ENCODE results near the gene SLC39A5.
"Not testable (repeated sequence)": the region's sequence is repeated elsewhere in the genome, so short reads cannot be mapped to it uniquely, and the experiment has no call there.

The SLC39A5 gene

DNA sequence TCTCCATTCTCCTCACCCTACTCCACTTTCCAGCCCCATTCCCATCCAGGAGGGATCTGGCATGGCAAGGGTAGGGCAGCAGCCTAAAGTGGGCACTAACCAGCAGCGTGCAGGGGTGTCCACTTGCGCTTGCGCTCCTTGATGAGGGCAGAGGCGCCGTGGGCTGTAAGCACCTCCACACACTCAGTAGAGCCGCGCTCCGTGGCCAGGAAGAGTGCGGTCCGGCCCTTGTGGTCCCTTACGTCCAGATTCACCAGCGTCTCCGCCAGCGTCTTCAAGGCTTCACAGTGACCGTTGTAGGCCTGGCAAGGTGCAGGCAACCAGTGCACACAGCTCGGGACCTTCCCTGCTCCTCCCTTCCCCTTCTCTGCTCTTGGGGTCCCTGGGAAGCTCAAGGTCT, 18.1 kb downstream of the SLC39A5 start:
- DNase-seq (ENCODE audit: low spot score) = no peak

GRCh38 chr12:56248711-56249110, 18.9 kb downstream of the SLC39A5 start:
- DNase-seq (ENCODE audit: low spot score) = no peak

- DNase-seq (ENCODE audit: low spot score) = no peak
These were observed 22.8 kb downstream of the SLC39A5 start for GRCh38 chr12:56252649-56253048.

- DNase-seq (ENCODE audit: low spot score) = no peak
These were observed 23.2 kb downstream of the SLC39A5 start for GRCh38 chr12:56253091-56253490.

GRCh38 chr12:56255671-56256070, 25.8 kb downstream of the SLC39A5 start:
- no peak for DNase-seq (ENCODE audit: low spot score)

- no peak for DNase-seq (ENCODE audit: low spot score)
These were observed 26.6 kb downstream of the SLC39A5 start for GRCh38 chr12:56256326-56256960.

- DNase-seq (ENCODE audit: low spot score) = no peak
These were observed 27.2 kb downstream of the SLC39A5 start for GRCh38 chr12:56257071-56257470.

DNA sequence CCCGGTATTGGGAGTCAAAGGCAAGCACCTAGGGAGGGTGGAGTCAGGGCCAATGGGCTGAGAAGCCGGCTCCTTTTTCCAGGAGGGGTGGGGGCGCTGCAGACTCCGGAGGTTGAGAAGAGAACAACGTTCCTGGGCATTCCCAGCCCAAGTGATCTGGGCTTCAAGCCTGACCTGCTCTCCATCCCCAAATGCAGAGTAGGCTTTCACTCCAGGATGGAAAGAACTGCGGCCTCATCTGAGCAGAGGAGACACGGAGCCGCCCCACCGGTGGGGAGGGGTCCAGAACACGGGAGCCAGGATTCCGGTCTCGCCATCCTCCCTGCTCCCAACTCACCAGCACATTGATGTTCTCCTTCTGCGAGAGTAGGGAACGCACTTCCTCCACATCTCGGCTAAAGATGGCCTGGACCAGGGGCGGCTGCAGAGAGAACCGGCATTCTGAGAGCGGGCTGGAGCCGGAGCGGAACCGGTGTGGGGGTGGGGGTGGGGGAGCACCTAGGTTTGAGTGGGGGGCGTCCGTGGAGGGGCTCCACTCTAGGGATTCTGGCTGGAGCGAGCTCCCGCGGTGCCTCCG, 27.7 kb downstream of the SLC39A5 start:
- DNase-seq (ENCODE audit: low spot score) = no peak

DNA sequence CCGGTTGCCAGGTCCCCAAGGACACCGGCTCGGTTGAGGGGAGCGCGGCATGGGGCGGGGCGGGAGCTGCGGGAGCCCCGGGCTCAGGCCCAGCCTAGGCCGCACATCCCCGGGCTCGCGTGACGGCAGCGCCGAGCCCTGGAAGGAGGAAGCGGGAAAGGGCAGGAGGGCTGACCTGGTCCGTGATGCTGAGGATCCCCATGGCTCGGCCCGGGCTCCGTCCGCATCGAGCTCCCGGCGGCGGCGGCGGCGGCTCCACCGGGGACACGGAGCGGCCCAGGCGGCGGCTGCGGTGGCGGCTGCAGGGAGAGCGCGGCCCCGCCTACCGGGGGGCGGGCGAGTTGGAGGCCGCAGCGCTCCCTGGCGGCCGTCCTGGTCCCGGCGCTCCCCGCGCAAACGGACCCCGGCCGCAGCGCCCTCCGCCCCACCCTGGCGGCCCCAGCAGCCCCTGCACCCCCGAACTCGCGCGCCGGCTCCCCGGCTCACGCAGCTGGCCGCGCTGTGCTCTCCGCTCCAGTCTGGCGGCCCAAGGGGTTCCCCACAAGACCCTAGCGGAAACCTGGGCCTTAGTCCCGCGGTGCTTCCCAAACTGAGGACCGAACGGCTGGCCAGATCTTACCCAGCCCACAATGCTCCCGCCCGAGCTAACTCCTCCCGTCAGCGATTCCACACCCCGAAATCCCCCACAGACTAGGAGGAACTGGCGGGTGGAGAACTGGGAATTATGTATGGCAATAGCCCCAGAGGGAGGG, 28.4 kb downstream of the SLC39A5 start, which contains the start of gene ANKRD52:
ANKRD52 (minus strand) TSS at position 317 of the 752 bp plus-strand sequence; CDS start at position 202, 115 bp downstream.
- peak; percentile 94 for DNase-seq (ENCODE audit: low spot score)

DNA sequence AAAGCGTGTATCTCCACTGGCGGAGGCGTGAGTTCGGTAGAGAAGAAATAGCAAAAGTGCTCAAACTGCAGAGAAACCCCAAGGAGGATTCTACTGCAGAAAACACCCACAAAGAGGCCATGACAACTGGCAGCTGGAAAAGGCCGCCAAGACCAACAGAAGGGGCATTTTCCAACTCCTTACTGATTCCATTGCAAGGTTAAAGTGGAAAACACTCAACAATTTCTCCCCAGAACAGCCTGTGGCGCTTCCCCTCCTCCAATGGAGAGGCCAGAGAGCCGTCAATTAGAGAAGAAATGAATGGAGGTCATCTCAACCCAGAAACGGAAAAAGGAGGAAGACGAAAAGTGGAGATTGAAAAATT, 29.0 kb downstream of the SLC39A5 start:
- no peak for DNase-seq (ENCODE audit: low spot score)

GRCh38 chr12:56260380-56260779, 30.5 kb downstream of the SLC39A5 start:
- DNase-seq (ENCODE audit: low spot score) = no peak

- no peak for DNase-seq (ENCODE audit: low spot score)
These were observed 31.1 kb downstream of the SLC39A5 start for GRCh38 chr12:56260921-56261320.

- no peak for DNase-seq (ENCODE audit: low spot score)
These were observed 31.8 kb downstream of the SLC39A5 start for GRCh38 chr12:56261503-56262232.

GRCh38 chr12:56262955-56263354, 33.1 kb downstream of the SLC39A5 start:
- not testable (repeated sequence) for DNase-seq (ENCODE audit: low spot score)

- DNase-seq (ENCODE audit: low spot score) = not testable (repeated sequence)
These were observed 36.3 kb downstream of the SLC39A5 start for GRCh38 chr12:56266068-56266692.

GRCh38 chr12:56266693-56267442, 37.0 kb downstream of the SLC39A5 start, which contains the start of gene COQ10A:
Gene COQ10A (plus strand): TSS chr12:56266942. CDS start chr12:56267119, 177 bp downstream.
- DNase-seq (ENCODE audit: low spot score) = peak; percentile 97

DNA sequence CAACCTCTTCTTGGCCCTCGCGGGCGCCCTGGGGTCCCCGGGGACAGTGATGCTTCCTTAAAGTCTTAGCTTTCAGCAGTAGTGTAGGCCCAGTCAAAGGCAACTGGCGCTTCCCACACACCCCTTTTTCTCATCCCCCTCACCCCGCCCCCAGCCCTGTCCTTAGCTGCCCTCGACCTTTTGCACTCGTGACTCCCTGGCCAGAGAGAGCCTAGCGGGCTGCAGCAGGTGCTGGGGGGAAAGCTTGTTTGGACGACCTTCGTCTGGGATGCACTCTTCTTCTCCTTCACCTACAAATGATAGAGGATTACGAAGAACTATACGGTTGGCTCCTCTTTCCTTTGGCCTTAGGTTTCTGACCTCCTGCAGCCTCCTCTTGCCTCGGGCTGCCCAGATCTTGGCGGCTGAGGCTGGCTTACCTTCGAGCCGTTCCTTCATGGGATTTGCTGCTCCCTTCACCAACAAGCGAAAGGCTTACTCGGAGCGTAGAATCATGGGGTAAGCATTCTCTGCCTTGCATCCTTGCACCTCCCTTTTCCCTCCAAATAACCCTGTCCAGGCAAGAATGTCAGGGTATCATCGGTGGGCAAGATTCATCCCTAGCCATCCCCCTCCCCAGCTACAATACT, 37.7 kb downstream of the SLC39A5 start:
- DNase-seq (ENCODE audit: low spot score) = no peak

- peak; percentile 26 for DNase-seq (ENCODE audit: low spot score)
These were observed 41.2 kb downstream of the SLC39A5 start for GRCh38 chr12:56271031-56271430.

DNA sequence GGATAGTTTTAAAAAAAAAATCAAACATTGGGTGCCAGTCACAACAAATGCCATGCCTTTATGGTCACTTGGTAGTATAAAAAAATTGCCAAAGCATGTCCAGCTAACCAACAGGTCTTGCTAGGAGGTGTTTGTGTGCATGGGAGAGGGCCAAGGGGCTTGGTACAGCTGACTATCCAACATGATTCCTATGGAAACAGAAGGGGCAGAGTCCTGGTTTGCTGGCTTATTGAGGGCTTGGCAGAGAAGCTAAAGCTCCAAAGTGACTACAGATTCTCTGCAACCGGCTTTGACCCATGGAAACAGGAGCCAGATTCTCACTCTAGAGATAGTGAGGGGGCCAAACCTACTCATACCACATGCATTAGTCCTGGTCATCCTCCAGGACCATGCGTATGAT, 42.6 kb downstream of the SLC39A5 start:
- not testable (repeated sequence) for DNase-seq (ENCODE audit: low spot score)

DNA sequence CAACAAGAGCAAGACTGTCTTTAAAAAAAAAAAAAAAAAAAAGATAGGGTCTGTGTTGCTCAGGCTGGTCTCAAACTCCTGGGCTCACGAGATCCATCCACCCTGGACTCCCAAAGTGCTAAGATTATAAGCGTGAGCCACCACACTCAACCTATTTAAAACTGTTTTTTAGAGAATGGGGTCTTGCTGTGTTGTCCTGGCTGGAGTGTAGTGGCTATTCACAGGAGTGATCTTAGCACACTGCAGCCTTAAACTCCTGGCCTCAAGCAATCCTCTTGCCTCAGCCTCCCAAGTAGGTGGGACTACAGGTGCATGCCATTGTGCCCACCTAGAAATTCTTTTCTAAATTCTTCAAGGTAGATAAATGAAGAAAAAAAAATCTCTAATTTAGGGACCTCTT, 44.4 kb downstream of the SLC39A5 start:
- DNase-seq (ENCODE audit: low spot score) = no peak

DNA sequence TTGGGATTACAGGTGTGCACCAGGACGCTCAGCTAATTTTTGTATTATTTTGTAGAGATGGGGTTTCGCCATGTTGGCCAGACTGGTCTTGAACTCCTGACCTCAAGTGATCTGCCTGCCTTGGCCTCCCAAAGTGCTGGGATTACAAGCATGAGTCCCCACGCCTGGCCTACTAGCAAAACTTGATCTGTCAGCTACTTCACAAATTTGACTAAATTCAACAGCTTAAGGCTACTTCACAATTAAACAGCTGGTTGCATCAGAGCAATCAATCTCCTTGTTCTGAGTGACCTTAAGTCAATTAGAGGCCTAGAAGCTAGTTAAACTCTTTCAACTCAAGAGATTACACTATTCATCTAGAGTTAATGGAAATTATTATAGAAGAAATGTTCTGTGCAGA, 49.1 kb downstream of the SLC39A5 start:
- no peak for DNase-seq (ENCODE audit: low spot score)
